Head of caudate nucleus (tissue), 42 donors: ENCODE data around the gene C16orf86.
"Not testable (repeated sequence)": the region's sequence is repeated elsewhere in the genome, so short reads cannot be mapped to it uniquely, and the experiment has no call there.

Experiments used
- DNase-seq, 42 donors: peaks; one replicate each; pipeline versions ENCODE4 v3.0.0 to v3.0.0-alpha.2; 2020 to 2021; ENCODE audit warnings: mixed read lengths in 7 of 42
- intact Hi-C: fragments of 100-400 bp; cut with DNase I; formaldehyde crosslinking; loops from one replicate; pipeline ENCODE4 v1.15.0; 2022

The C16orf86 gene

DNA sequence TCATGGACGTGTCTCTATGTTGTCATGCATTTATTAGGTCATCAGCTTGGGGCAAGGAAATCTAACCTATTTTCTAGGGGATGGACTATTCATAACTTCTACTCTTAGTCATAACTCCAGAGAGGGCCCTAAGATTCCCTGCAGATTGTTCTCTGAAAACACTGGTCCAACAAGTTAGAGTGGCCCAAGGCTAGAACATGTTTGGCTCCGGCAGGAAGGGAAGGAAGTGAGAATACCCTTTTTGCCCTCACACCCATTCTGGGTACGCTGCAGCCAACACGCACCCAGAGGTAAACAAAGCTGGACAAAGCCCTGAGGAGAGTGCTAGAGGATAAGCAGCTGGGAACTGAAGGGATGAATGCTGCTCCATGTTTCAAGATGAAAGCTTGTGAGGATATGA, 9.9 kb downstream of the C16orf86 start:
- no peak for DNase-seq
- intact Hi-C loops = loop anchor here (10.0 kb wide), 1 partner anchor 138 kb away; no protein-coding TSS in a partner anchor

GRCh38 chr16:67676939-67677338, 10.3 kb downstream of the C16orf86 start:
- intact Hi-C loops = loop anchor here (10.0 kb wide), 1 partner anchor 138 kb away; no protein-coding TSS in a partner anchor
- no peak for DNase-seq

DNA sequence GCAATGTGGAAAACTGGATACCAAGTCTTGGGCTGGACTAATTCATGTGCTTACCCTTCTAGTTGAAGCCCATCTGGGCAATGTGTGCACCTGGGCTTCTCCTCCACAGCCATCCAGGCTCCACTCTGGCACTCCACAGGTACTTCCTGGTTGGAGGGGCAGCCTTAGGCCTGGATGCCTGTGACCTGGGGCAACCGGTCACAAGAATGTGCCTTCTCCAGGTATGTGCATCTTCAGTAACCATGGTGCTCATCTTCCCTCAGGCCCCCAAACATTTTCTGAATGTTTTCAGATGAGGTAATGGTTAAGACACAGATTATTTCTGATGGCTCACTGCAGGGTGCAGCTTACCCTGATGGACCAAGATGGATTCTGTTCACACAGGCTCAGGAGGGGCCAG, 11.1 kb downstream of the C16orf86 start:
- intact Hi-C loops = loop anchor here (10.0 kb wide), 1 partner anchor 137 kb away; no protein-coding TSS in a partner anchor
- no peak for DNase-seq

DNA sequence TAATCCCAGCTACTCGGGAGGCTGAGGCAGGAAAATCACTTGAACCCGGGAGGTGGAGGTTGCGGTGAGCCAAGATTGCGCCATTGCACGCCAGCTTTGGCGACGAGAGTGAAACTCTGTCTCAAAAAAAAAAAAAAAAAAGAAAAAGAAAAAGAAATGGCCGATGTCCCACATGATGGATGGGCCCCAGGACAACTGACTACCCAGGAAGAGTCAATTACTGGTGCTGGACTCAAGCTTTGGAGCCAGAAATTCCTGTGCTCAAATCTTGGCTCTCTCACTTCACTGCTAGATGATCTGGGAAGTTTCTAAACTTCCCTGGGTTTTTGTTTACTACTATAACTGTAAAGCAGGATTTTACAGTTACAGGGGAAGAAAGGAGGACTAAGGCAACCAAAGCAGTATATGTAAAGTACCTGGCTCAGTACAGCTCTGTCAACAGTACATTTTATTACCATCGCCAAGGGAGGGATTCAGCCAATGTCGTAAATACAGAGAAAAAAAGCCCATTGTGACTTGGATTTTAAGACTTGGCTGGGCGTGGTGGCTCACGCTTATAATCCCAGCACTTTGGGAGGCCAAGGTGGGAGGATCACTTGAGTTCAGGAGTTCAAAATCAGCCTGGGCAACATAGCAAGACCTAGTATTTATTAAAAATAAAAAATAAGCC, 11.9 kb downstream of the C16orf86 start:
- no peak for DNase-seq
- intact Hi-C loops = loop anchor here (10.0 kb wide), 1 partner anchor 136 kb away; no protein-coding TSS in a partner anchor

DNA sequence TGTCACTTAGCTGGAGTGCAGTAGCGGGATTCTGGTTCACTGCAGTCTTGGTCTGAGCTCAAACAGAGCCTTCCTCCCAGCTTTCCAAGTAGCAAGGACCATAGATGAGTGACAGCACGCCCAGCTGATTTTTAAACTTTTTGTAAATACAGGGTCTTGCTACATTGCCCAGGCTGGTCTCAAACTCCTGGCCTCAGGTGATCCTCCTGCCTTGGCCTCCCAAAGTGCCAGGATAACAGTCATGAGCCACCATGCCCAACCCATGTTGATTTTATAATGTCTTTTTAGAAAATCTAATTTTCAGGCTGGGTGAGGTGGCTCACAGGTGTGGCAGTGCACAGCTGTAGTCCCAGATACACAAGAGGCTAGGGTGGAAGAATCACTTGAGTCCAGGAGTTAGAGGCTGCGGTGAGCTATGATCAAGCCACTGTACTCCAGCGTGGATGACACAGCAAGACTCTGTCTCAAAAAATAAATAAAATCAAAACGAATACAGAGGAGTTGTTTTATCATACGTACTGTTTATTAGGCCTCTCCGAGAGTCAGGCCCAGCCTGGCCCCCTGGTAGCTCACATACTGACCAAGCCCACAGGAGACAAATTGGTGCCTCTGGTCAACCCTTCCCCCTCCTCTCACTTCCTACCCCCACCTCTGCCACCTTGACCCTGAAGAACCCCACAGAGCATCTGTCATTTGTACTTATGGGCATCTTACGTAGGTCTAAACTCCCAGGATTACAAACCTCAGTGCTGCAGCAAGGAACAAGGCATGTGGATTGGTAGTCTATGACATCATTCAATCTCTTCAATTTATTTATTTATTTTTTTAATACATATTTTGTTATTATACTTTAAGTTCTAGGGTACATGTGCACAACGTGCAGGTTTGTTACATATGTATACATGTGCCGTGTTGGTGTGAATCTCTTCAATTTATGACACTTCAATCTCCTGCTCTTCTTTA, 13.6 kb downstream of the C16orf86 start:
- DNase-seq = no peak
- intact Hi-C loops = loop anchor here (10.0 kb wide), 1 partner anchor 135 kb away; no protein-coding TSS in a partner anchor

DNA sequence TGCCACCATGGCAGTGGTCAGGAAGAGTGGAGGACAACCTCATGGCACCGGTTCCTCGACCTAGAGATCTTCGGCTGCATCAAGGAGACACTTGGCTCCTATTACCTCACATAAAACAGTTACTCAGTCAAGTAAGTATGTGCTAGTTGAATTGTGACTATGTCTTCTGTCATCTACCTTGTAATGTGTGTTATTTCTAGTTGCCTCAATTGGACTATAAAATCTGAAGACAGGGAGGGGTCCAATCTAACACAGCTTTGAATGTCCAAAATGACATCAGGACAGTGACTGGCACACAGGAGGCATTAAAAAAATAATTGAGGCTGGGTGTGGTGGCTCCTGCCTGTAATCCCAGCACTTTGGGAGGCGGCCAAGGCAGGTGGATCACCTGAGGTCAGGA, 17.2 kb downstream of the C16orf86 start:
- intact Hi-C loops = no loop called here
- no peak for DNase-seq

- no peak for DNase-seq
- intact Hi-C loops = no loop called here
Observed at GRCh38 chr16:67685388-67686112, 18.9 kb downstream of the C16orf86 start.

GRCh38 chr16:67693517-67694285, 27.1 kb downstream of the C16orf86 start:
- DNase-seq, intact Hi-C loops: not testable (repeated sequence)

DNA sequence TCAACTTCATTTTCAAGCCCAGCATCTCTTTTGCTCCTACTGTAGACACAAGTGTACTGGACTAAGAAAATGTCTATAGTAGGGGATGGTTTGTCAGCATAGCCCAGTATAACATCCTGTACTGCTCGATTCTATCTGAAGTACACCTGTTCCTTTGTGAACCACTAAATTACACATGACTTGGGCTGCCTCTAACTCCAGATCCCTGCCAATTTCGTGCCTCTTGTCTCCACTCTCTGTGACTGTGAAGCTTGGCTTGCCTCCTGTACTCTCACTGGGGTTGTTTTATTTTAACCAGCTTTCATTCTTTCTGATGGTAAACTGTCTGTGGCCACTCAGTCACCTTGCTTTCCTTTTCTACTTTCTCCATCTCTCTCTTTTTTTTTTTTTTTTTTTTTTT, 28.0 kb downstream of the C16orf86 start:
- intact Hi-C loops = no loop called here
- DNase-seq = no peak

DNA sequence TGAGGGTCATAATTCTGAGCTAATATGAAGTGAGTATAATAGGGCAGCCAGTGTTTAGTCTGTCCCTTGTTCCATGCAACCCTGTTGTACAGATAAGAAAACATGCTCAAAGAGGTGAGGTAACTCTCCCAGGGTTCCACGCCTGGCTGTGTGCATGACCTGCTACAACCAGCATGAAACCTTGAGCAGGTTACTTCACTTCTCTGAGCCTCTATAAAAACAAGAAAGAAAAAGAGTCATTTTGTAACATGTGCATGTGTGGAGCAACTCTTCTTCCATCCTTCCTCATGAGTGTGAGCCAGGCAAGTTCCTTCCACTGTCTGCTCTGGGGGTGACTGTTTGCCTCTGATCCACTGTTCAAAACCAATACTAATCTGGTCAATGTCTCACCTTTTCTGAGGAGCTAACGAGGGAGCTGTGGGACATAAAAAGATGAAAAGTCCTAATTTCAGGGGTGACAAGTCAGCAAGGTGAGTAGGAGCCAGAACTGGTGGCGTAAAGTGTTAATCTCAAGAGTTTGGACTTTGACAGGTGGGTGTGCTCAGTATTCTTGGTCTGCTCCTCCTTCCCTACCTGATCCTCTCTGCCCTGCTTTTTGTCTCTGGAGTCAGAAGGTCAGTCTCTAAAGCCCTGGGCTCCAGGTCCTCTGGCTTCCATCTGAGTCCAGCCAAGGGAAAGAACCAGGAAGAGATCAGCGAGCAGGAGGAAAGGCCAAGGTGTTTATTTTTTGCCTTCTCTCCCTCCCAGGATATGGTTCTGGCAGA, 31.0 kb downstream of the C16orf86 start:
- intact Hi-C loops = no loop called here

GRCh38 chr16:67699265-67699664, 32.7 kb downstream of the C16orf86 start:
- DNase-seq = no peak
- intact Hi-C loops = no loop called here

More for the DNA sequence above, 31.0 kb downstream of the C16orf86 start:
- DNase-seq = no peak

DNA sequence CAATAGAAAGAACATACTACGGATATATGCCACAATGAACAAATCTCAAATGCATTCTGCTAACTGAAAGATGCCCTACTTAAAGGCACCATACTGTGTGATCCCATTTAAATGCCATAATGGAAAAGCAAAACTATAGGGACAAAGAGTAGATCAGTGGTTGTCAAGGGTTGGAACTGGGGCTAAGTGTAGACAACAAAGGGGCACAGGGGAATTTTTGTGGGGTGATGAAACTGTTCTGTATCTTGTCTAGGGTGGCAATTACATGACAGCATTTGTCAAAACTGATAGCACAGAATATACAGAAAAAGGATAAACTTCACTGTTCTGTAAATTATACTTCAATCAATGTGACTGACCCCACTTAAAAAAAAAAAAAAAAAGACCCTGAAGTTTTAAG, 34.8 kb downstream of the C16orf86 start:
- no peak for DNase-seq
- intact Hi-C loops = no loop called here

- intact Hi-C loops = no loop called here
- no peak for DNase-seq
Observed at GRCh38 chr16:67702130-67702529, 35.5 kb downstream of the C16orf86 start.

DNA sequence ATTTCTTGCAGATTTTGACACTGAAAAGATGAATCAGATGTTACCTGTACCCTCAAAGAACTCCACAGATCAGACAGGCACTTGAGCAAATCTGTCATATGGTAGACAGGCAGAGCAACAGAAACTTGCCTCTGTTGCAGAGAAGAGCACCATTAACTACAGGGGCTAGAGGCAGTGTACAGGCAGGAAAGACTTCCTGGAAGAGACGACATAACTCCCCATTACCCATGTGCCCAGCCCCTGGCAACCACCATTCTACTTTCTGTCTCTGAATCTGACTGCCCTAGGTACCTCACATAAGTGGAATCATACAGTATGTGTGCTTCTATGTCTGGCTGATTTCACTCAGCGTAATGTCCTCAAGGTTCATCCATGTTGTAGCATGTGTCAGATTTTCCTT, 37.0 kb downstream of the C16orf86 start:
- intact Hi-C loops = no loop called here
- DNase-seq = no peak

- intact Hi-C loops = no loop called here
- DNase-seq = no peak
Observed at GRCh38 chr16:67704110-67704509, 37.5 kb downstream of the C16orf86 start.

- intact Hi-C loops = no loop called here
- DNase-seq = no peak
Observed at GRCh38 chr16:67707210-67707609, 40.6 kb downstream of the C16orf86 start.

DNA sequence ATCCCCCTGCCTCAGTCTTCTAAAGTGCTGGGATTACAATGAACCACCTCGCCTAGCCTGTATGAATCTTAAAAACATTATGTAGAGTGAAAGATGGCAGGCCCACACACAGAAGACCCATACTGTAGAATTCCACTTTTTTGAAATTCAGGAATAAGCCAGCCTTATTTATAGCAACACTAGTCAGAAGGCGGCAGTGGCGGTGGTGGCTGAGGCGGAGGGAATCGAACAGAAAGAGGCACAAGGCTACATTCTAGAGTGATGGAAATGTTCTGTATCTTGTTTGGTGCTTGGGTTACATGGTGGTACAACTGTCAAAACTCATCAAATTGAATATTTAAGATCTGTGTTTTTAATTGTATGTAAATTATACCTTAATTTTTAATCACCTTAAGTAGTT, 41.2 kb downstream of the C16orf86 start:
- intact Hi-C loops = no loop called here
- peak in 34 of 42 donors; percentile 1 to 77 (median 42) for DNase-seq

GRCh38 chr16:67708368-67708771, 41.8 kb downstream of the C16orf86 start:
- DNase-seq = no peak
- intact Hi-C loops = no loop called here
